Measurements from ENCODE around the gene NYNRIN. TPM values are rescaled to one million over a fixed set of nuclear protein-coding genes. Genes with fewer than 3 reads are reported as not detected.

NYNRIN gene
- total and polyA plus RNA-seq, 10 of the 15 experiments (the other 5 are each of a cell fraction or from before 2014, with no cell fraction given), result under 0.01 to 0.15 (median 0.01) TPM; not detected in 5

DNA sequence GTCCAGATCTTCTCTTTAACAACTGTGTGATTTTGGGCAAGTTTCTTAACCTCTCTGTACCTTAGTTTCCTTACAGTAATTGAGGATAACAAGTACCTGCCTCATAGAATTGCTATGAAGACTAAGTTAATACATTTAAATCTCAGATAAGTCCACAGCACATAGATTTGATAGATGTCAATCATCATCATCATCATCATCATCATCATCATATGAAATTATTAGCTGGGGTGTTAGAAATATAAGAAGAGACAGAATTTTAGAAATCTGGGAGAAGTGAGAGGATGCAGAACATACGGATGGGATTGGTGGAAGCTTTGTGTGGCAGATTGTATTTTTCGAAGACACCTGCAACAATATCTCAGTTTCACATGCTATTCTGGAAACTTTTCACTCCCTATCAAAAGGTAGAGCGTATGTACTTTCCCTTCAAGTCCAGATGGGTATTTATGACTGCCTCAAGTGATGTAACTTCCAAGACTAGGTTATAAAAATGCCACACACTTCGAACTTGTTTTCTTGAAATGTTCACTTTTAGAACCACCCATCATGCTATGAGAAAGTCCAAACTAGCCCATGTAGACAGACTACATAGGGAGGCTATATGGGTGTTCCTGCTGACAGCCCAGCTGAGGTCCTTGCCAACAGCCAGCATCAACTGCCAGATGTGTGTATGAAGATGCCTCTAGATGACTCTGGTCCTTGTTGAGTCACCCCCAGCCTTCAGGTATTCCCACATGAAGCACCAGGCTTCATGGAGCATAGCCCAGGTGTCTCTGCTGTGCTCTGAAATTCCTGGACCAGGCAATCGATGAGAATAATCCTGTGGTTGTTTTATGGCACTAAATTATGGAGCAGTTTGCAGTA is 64.4 kb downstream of the NYNRIN start (continued):
- TF ChIP-seq PKNOX1 (IDR thresholded peaks at IDR 0.05) (0 out of 2 replicates have a peak, but pooled peaks have one; percentile 20), BRCA1 (IDR thresholded peaks at IDR 0.05; ENCODE audit: low read depth, low read length) (no peak), CUX1 (IDR thresholded peaks at IDR 0.05; ENCODE audit: insufficient replicate concordance, low read depth, low read length) (no peak), SREBF2 (IDR thresholded peaks at IDR 0.05; ENCODE audit: low read length) (no peak), HDGF (IDR thresholded peaks at IDR 0.05) (no peak), POLR2A (IDR thresholded peaks at IDR 0.05; ENCODE audit: low read depth, low read length) (no peak), MTA2 (IDR thresholded peaks at IDR 0.05; ENCODE audit: low read depth) (no peak), SUPT20H (IDR thresholded peaks at IDR 0.05; ENCODE audit: borderline replicate concordance, control insufficient read depth, low read depth, low read length) (no peak), NFIC (IDR thresholded peaks at IDR 0.05; ENCODE audit: low read depth, low read length) (peak; percentile 65; the same call in 1 of the 2 replicates), NFXL1 (IDR thresholded peaks at IDR 0.05; ENCODE audit: borderline replicate concordance) (no peak), POLR2AphosphoS2 (IDR thresholded peaks at IDR 0.05; ENCODE audit: low read depth, low read length) (no peak), MEF2A (IDR thresholded peaks at IDR 0.05; ENCODE audit: insufficient read depth, low read depth, low read length) (peak; percentile 63; the same call in 1 of the 2 replicates)
- TF ChIP-seq, protein P1, sequence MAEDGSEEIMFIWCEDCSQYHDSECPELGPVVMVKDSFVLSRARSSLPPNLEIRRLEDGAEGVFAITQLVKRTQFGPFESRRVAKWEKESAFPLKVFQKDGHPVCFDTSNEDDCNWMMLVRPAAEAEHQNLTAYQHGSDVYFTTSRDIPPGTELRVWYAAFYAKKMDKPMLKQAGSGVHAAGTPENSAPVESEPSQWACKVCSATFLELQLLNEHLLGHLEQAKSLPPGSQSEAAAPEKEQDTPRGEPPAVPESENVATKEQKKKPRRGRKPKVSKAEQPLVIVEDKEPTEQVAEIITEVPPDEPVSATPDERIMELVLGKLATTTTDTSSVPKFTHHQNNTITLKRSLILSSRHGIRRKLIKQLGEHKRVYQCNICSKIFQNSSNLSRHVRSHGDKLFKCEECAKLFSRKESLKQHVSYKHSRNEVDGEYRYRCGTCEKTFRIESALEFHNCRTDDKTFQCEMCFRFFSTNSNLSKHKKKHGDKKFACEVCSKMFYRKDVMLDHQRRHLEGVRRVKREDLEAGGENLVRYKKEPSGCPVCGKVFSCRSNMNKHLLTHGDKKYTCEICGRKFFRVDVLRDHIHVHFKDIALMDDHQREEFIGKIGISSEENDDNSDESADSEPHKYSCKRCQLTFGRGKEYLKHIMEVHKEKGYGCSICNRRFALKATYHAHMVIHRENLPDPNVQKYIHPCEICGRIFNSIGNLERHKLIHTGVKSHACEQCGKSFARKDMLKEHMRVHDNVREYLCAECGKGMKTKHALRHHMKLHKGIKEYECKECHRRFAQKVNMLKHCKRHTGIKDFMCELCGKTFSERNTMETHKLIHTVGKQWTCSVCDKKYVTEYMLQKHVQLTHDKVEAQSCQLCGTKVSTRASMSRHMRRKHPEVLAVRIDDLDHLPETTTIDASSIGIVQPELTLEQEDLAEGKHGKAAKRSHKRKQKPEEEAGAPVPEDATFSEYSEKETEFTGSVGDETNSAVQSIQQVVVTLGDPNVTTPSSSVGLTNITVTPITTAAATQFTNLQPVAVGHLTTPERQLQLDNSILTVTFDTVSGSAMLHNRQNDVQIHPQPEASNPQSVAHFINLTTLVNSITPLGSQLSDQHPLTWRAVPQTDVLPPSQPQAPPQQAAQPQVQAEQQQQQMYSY (CRISPR knock-in tag; IDR thresholded peaks at IDR 0.05), result no peak
- TF ChIP-seq, protein P2, sequence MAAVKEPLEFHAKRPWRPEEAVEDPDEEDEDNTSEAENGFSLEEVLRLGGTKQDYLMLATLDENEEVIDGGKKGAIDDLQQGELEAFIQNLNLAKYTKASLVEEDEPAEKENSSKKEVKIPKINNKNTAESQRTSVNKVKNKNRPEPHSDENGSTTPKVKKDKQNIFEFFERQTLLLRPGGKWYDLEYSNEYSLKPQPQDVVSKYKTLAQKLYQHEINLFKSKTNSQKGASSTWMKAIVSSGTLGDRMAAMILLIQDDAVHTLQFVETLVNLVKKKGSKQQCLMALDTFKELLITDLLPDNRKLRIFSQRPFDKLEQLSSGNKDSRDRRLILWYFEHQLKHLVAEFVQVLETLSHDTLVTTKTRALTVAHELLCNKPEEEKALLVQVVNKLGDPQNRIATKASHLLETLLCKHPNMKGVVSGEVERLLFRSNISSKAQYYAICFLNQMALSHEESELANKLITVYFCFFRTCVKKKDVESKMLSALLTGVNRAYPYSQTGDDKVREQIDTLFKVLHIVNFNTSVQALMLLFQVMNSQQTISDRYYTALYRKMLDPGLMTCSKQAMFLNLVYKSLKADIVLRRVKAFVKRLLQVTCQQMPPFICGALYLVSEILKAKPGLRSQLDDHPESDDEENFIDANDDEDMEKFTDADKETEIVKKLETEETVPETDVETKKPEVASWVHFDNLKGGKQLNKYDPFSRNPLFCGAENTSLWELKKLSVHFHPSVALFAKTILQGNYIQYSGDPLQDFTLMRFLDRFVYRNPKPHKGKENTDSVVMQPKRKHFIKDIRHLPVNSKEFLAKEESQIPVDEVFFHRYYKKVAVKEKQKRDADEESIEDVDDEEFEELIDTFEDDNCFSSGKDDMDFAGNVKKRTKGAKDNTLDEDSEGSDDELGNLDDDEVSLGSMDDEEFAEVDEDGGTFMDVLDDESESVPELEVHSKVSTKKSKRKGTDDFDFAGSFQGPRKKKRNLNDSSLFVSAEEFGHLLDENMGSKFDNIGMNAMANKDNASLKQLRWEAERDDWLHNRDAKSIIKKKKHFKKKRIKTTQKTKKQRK (IDR thresholded peaks at IDR 0.05; ENCODE audit: low read depth, low read length), result no peak
